HG02798 (cell line): ENCODE measurements around the gene SUFU.

ENCODE experiments used
- ATAC-seq: cut with Tn5 transposase; IDR thresholded peaks from one replicate; pipeline ENCODE4 v1.9.1; 2021; ENCODE audit warnings: mild to moderate bottlenecking; ENCODE audit not compliant: unreplicated experiment, poor library complexity

The SUFU gene

DNA sequence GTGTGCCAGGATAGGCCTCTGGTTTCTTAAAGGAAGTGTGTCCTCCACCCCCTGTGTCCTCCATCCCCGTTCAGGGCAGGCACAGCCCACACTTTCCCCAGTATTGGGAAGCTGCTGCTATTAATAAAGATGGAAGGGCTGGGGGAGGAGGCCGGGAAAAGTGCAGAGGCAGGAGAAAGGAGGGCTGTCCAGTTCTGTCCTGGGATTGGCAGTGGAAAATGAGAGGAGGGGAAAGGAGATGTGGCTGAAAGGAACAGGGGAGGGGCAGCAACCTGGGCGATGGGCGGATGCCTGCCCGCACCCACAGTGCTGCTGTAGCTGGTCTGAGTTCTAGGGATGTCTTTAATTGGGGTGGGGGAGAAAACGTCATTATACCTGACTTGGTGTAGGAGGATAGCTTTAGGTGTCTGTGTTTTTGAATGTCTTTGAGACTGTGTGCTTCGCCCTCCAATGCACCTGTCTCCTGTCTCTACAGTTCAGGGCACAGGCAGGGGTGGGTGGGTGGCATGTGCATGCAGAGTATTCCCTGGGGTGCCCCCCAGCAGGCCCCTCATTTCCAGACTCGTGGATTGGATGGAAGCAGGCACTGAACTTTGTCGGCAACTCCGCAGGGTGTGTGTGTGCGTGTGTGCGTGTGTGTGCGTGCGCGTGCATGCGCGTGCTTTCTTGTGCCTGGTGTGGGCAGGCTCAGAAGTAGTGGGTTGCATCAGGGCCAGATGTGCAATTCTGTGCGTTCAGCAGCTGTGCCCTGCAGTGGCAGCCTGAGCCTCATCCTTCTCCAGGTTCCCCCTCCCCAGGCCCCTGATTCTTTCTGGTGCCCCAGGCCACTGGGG, 143.1 kb downstream of the SUFU start:
- ATAC-seq: no peak

- no peak for ATAC-seq
These were observed 143.9 kb downstream of the SUFU start for GRCh38 chr10:102647443-102648268.

DNA sequence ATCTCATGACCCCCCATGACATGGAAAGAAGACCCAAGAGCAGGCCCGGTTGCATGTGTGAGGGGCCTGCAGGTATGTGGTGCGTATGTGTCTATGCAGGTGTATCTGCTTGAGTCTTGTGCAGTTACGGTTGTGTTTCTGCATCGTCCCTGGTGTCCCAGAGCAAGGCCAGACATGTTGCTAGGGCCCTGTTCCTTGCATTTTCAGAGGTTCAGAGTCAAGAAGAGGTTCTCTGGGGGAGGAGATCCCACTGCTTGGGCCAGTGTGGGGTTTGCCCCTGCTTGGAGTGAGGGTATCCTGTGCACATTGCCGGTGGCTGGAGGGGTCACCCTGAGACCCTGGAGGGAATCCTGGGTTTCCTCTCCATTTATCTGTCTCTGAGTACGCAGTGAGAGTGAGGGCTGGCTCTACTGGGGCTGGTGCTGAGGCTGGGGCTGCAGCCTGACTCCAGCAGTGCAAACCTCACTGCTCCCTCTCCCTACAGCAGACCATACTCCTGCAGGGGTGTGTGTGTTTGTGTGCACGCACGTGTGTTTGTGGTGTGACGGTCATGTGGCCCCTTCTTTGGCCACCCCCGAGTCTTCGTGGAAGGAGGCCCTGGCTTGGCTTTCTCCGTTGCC, 144.6 kb downstream of the SUFU start:
- no peak for ATAC-seq

- no peak for ATAC-seq
These were observed 145.4 kb downstream of the SUFU start for GRCh38 chr10:102648889-102649796.

GRCh38 chr10:102649797-102650654, 146.3 kb downstream of the SUFU start:
- ATAC-seq: no peak

DNA sequence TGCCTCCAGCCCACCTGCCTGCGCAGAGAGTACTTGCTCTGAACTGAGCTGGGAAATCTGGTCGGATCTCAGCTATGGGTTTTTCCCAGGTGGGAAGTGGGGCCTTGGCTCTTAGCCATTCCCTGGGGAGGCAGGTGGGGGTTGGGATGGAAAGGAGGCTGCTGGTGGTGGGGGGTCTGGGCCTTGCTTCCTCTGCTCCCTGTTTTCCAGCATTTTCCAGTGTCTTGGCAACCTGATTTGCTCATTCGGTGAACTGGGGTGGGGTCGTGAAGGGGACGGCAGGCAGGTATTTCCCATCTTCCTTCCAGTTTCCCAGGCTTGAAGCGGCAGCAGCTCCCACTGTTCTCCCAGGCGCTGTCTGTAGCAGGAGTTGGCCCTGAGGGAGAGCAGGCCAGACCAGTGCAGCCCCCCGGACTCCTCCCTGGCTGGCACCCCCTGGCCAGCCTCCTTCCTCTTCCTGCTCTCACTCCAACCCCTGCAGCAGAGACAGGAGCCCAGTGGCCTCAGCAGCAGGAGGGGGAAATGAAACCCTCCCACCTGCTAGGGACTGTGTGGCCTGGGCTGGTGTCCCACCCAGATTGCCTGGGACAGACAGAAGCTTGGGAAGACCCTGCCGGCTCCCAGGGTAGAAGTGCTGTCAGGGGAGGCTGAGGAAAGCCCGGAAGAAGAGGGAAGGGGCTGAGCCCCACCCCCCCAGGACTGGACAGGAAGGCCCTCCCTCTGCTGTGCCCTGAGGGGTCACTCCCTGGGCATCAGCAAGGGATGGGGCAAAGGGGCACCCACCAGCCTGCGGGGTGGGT, 147.1 kb downstream of the SUFU start:
- no peak for ATAC-seq

DNA sequence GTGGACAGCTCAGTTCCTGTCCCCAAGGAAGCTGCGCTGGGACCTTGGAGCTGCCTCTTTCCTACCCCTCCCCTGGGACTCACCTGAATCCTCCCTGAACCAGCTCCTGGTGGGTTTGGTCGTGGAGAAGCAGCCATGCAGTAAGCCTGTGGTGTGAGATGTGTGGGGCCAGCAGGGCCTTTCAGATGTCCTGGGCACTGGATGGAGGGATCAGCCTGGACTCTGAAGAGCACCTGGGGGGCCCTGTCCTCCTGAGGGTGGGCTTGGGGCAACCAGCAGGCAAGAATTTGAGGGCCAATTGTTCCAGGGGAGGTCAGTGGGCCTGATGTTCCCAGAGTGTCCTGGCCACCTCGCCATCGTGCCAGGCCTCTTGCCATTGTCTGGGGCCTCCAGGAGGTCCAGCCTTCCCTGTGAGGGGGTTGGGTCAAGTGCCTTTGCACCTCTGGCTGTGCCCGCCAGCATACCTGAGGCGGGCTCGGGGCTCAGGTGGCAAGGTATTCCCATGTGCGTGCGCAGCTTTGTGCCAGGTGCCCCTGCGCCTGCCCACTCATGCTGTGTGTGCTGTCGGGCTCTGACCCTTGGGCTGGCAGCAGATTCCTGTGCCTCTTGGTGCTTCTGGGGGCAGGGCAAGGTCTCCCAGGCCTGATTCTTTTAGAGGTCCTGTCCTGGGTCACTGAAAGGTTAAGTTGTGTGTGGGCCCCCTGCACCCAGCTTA, 147.8 kb downstream of the SUFU start:
- no peak for ATAC-seq

DNA sequence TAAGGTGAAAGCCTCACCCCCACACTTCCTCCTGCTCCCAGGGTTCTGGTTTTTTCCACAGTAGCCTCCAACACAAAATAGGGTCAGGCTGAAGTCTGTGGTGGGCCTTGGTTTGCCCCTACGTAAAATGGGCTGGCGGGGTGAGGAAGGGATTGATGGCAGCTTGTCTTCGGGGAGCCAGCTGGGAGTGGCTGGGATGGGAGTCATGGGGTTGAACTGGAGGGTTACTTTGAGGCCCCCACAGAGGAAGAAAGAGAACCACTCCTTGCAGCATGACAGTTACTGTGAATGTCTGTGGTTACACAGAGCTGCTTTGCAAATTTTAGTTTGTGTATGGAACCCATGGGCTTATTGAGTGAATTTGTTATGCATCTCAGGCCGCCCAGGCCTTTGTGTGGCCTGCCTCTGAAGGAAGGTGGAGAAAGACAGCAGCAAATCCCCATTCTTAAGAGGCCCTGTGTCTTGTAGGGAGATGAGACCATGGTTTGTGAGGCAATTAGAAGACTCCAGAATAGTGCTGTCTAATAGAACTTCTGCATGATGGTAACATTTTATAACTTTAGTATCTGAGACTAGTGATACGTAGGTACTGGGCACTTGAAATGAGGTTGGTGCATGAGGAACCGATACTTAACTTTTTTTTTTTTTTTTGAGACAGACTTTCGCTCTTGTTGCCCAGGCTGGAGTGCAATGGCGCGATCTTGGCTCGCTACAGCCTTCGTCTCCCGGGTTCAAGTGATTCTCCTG, 148.6 kb downstream of the SUFU start:
- ATAC-seq: peak; percentile 46

- no peak for ATAC-seq
These were observed 149.3 kb downstream of the SUFU start for GRCh38 chr10:102653060-102653459.

GRCh38 chr10:102654566-102654965, 150.8 kb downstream of the SUFU start:
- ATAC-seq: no peak

GRCh38 chr10:102654969-102655368, 151.2 kb downstream of the SUFU start:
- no peak for ATAC-seq

GRCh38 chr10:102656026-102656425, 152.3 kb downstream of the SUFU start:
- no peak for ATAC-seq

GRCh38 chr10:102656791-102657371, 153.1 kb downstream of the SUFU start:
- no peak for ATAC-seq

DNA sequence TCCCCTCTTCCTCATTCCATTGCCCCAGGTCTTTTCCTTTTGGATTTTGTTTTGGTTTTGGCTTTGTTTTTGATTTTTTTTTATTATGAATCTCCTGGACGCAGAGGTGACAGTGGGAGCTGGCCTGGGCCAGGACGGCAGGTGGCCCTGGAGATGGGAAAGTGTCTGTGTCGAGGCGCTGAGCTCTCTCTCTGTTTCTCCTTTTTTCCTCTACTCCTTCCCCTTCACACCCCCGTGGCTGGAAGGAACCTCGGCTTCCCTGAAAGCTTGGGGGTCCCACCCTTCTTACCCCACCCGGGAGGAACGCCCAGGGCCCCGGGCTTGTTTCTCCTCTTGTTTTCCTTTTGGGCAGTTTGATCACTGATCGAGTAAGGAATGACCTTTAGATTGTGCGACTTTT, 153.7 kb downstream of the SUFU start:
- ATAC-seq: no peak

DNA sequence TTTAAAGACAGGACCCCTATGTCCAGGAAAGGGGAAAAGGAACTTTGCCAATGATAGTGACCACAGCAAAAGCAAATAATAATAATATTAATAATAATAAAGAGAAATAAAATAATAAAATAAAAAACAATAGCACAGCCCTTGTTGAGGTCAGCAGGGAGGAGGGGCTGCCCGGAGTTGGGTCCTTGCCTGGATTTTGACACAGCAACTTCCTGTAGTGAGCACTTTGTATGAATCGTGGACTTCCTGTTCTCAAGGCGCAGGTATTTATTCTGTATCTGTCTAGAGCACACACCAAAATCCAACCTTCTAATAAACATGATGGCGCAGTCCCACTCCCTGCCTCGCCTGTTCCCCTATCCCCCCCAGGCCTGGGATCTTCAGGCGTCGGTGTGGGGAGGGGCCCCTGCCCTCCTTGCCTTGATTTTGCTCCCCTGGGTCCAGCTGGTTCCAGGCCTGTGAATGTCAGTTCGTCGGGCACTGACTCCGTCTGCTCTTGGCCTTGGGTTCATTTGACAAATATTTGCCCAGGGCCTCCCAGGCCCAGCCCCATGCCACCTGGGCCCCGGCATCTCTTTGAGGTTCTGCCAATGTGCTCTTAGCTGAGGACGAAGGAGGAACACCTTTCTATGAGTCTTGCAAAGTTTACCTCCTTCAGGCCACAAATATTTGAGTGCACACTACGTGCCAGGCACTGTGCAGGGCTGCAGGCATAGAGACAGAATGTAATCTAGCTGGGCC, 154.4 kb downstream of the SUFU start:
- ATAC-seq: no peak

DNA sequence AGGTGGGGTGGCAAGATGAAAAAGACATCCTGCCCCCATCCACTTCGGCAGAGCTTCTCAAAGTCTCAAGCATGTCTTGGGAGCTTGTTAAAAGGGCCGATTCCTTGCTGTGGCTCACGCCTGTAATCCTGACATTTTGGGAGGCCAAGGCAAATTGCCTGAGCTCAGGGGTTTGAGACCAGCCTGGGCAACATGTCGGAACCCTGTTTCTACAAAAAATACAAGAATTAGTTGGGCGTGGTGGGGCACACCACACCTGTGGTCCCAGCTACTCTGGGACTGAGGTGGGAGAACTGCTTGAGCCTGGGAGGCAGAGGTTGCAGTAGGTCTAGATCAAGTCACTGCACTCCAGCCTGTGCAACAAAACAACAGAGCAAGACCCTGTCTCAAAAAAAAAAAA, 155.0 kb downstream of the SUFU start:
- no peak for ATAC-seq
